OCI-LY1 (cell line): Measurements from ENCODE around the gene NRP1.

Experiments used
- CTCF ChIP-seq: fragments of 200-600 bp; sonication (generic), shearing (Covaris generic); IDR thresholded peaks from 2 replicates; pipeline ENCODE4 v1.5.1; 2017; ENCODE audit warnings: mild to moderate bottlenecking, antibody characterized with exemption, low read length, moderate library complexity, mixed read lengths
- EZH2 ChIP-seq: fragments of 200-600 bp; sonication (generic), shearing (Covaris generic); IDR thresholded peaks from 2 replicates; pipeline ENCODE4 v1.8.0; 2017; ENCODE audit warnings: borderline replicate concordance, mixed run types, mild to moderate bottlenecking, antibody characterized with exemption, low read length, moderate library complexity, mixed read lengths

DNA sequence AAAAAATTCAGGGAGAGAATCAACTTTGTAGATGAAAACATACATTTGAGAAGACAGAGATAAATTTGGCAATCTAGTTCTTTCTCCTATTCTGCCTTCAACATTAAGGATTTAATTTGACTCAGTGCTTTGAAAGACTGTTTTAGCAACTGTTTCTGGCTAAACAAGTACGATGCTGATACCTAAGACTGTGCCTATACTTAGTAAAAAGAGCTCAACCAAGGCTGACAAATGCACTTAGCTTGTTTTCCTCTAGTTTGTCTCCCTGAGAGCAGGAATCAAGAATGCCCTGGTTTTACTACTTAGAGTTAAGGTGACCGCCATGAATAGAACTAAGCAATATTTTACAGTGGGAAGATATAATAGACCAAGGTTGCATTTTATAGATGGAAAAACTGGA lies 49.5 kb downstream of the NRP1 start:
- TF ChIP-seq CTCF = no peak
- no peak for TF ChIP-seq EZH2
